GM12878 (cell line): ENCODE results near the gene DDX20. TPM values are rescaled to one million over a fixed set of nuclear protein-coding genes. Genes with fewer than 3 reads are reported as not detected.

Experiments
- ATAC-seq: fragments of 200-7000 bp; cut with Tn5 transposase; 3 replicates; pipeline ENCODE4 v1.9.1; 2020; ENCODE audit warnings: mild to moderate bottlenecking, moderate library complexity
- BruUV-seq: library from RNA; stranded (reverse); fragments of 400-500 nt; replicated peaks from 2 replicates; lab custom pipeline; 2021; lab: Mats Ljungman, UMichigan
- CTCF ChIA-PET: fragments of 300-600 bp; sonication (Branson Sonifier 250); formaldehyde crosslinking; extraction: SDS; loops from one replicate; lab custom pipeline; 2021; ENCODE audit warnings: inconsistent platforms; lab: Yijun Ruan, JAX
- POLR2A ChIA-PET: fragments of 350-600 bp; formaldehyde crosslinking; extraction: SDS; loops from one replicate; lab custom pipeline; 2021; ENCODE audit warnings: inconsistent platforms; lab: Charles Lee
- RAD21 ChIA-PET: fragments of 300-600 bp; sonication (Branson Sonifier 250); formaldehyde crosslinking; loops from one replicate; lab custom pipeline; 2023; ENCODE audit warnings: antibody characterized with exemption; ENCODE audit not compliant: unreplicated experiment; lab: Charles Lee
- SMC1A ChIA-PET: fragments of 300-600 bp; sonication (Branson Sonifier 250); formaldehyde crosslinking; loops from one replicate; lab custom pipeline; 2023; ENCODE audit not compliant: unreplicated experiment, uncharacterized antibody; lab: Charles Lee
- DNase-seq: peaks from one replicate; pipeline ENCODE4 v3.0.0-alpha.2; 2011; ENCODE audit warnings: low read depth, low spot score
- FAIRE-seq: peaks from 3 replicates; lab custom pipeline; 2011; peaks lifted over from hg19 to GRCh38; lab: Jason Lieb, UNC
- H2AFZ ChIP-seq: 2 replicates; pipeline ENCODE4 v1.6.0; 2011; ENCODE audit warnings: low read depth, low read length, control low read depth; ENCODE audit not compliant: control insufficient read depth
- H3K27ac ChIP-seq: 2 replicates; pipeline ENCODE4 v1.5.1; 2011; ENCODE audit warnings: control low read depth; ENCODE audit not compliant: control insufficient read depth, insufficient read depth
- H3K27me3 ChIP-seq, 2 experiments: replicated peaks in 1 of 2; 2 replicates each; pipeline versions ENCODE4 v1.6.0 to v1.6.1; 2011; ENCODE audit warnings: low read length in 1 of 2; ENCODE audit not compliant: control insufficient read depth in 2 of 2, insufficient read depth in 2 of 2
- H3K36me3 ChIP-seq, 2 experiments: 2 replicates each; pipeline ENCODE4 v1.5.1; 2011; ENCODE audit warnings: low read length in 1 of 2; ENCODE audit not compliant: control insufficient read depth in 2 of 2, insufficient read depth in 2 of 2
- H3K4me1 ChIP-seq: 2 replicates; pipeline ENCODE4 v1.6.1; 2011; ENCODE audit warnings: mild to moderate bottlenecking, low read length, moderate library complexity, mixed read lengths; ENCODE audit not compliant: control insufficient read depth, insufficient read depth
- H3K4me2 ChIP-seq: 2 replicates; pipeline ENCODE4 v1.6.0; 2011; ENCODE audit warnings: control low read depth; ENCODE audit not compliant: control insufficient read depth, insufficient read depth
- H3K4me3 ChIP-seq: fragments of 200-600 bp; sonication (generic); 2 replicates; pipeline ENCODE4 v1.5.1; 2016
- H3K79me2 ChIP-seq: 2 replicates; pipeline ENCODE4 v1.6.0; 2011; ENCODE audit warnings: low read length; ENCODE audit not compliant: control insufficient read depth, insufficient read depth
- H3K9ac ChIP-seq: 2 replicates; pipeline ENCODE4 v1.8.0; 2011; ENCODE audit warnings: low read length, control low read depth, mixed read lengths; ENCODE audit not compliant: control insufficient read depth, insufficient read depth
- H3K9me3 ChIP-seq: replicated peaks from 3 replicates; pipeline ENCODE4 v1.5.1; 2011; ENCODE audit warnings: mild to moderate bottlenecking, low read length; ENCODE audit not compliant: control insufficient read depth, insufficient read depth
- H4K20me1 ChIP-seq: 2 replicates; pipeline ENCODE4 v1.6.0; 2011; ENCODE audit not compliant: control insufficient read depth, insufficient read depth
- BACH1 ChIP-seq: fragments of 450-650 bp; IDR thresholded peaks from 2 replicates; pipeline ENCODE4 v1.6.1; 2017; ENCODE audit warnings: mild to moderate bottlenecking, borderline replicate concordance
- CBFB ChIP-seq: IDR thresholded peaks from 2 replicates; pipeline ENCODE4 v1.6.1; 2016; ENCODE audit warnings: antibody characterized with exemption, low read depth
- ESRRA ChIP-seq: IDR thresholded peaks from 2 replicates; pipeline ENCODE4 v1.6.1; 2012; ENCODE audit warnings: mild to moderate bottlenecking, low read length, improper control_type of control experiment
- NFYB ChIP-seq: IDR thresholded peaks from 2 replicates; pipeline ENCODE4 v1.6.1; 2011; ENCODE audit warnings: low read depth, mild to moderate bottlenecking, low read length, improper control_type of control experiment, moderate library complexity; ENCODE audit not compliant: insufficient read depth
- POLR2A ChIP-seq: IDR thresholded peaks from 2 replicates; pipeline ENCODE4 v1.6.1; 2011; ENCODE audit warnings: low read depth, mild to moderate bottlenecking, low read length
- POLR2AphosphoS2 ChIP-seq: IDR thresholded peaks from 2 replicates; pipeline ENCODE4 v1.6.1; 2011; ENCODE audit warnings: low read depth, mild to moderate bottlenecking, low read length, improper control_type of control experiment, moderate library complexity
- POLR2AphosphoS5 ChIP-seq: IDR thresholded peaks from 2 replicates; pipeline ENCODE4 v1.6.1; 2011; ENCODE audit warnings: mild to moderate bottlenecking, low read length, inconsistent platforms
- RFX5 ChIP-seq: IDR thresholded peaks from 2 replicates; pipeline ENCODE4 v1.6.1; 2011; ENCODE audit warnings: low read depth, low read length, improper control_type of control experiment
- TAF1 ChIP-seq: IDR thresholded peaks from 2 replicates; pipeline ENCODE4 v1.6.1; 2011; ENCODE audit warnings: mild to moderate bottlenecking, low read depth, low read length, borderline replicate concordance
- WGBS: methylation state at CpG from one replicate; pipeline ENCODE4 v1.1.6; 2016; ENCODE audit warnings: low lambda C conversion rate; ENCODE audit not compliant: insufficient replicate concordance, insufficient coverage; ENCODE audit errors: missing lambda C conversion rate; 5-methylcytosine and 5-hydroxymethylcytosine counted together
- in situ Hi-C: fragments of 300-500 bp; cut with MboI; formaldehyde crosslinking; loops from 9 replicates; pipeline ENCODE4 v1.14.3; 2018; ENCODE audit warnings: mixed read lengths
- intact Hi-C: fragments of 100-400 bp; cut with micrococcal nuclease; formaldehyde crosslinking; loops from one replicate; pipeline ENCODE4 v1.14.2; 2022; ENCODE audit not compliant: unreplicated experiment
- polyA plus RNA-seq, 11 experiments: library from polyadenylated mRNA; depleted of rRNA in 4 of 11; unstranded in 6 of 11; stranded (reverse) in 5 of 11; fragments of >200 nt; fragmentation: Nextera tagmentation in 4 of 11; fragmentation: Illumina TruSeq in 1 of 11; extraction: Ambion mirVana in 4 of 11; extraction: Trizol in 1 of 11; gene quantifications; 1 replicate in 1 of 11; 2 replicates in 10 of 11; pipeline versions ENCODE4 v1.2.1 to v1.2.3, GENCODE V29; 2011 to 2016; ENCODE audit warnings: inconsistent platforms in 2 of 11, missing spikeins in 2 of 11, low read depth in 1 of 11
- total RNA-seq, 4 experiments: library from RNA; depleted of rRNA in 3 of 4; stranded (reverse); fragments of >200 nt in 3 of 4; fragmentation: Illumina TruSeq in 1 of 4; extraction: Trizol in 1 of 4; gene quantifications; 2 replicates each; pipeline versions ENCODE4 v1.2.1 to v1.2.3, GENCODE V29; 2013 to 2021
- TF ChIP-seq, protein P1 (sequence below): fragments of 450-650 bp; IDR thresholded peaks from 2 replicates; pipeline ENCODE4 v1.6.1; 2018; ENCODE audit warnings: borderline replicate concordance, mild to moderate bottlenecking; ENCODE audit not compliant: partially characterized antibody

Gene DDX20
- total and polyA plus RNA-seq, 10 of the 15 experiments (the other 5 are each of a cell fraction or from before 2014, with no cell fraction given) = 7.2 to 30.6 (median 25.1) TPM

DNA sequence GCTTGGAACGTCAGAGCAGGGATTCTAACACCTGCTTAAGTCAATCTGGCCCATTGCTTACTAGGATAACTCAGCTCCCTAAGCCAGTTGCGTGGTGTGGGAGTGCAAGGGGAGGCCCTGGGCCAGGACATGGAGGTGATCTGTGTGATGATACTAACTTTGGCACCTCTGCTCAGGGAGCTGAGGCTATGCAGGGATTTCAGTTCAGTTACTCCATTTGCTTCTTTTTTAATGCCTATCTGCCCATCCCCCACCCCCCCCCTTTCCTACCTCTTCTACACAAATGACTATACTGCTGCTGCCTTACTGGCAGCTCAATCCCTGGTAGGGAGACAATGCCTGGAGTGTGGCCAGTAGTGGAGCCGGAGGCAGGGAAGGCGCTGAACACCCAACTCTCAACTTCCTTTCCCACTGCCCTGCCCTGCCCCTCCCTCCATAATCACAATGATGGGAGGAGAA, 36.0 kb upstream of the DDX20 start:
- TF ChIP-seq RFX5 = no peak
- no peak for TF ChIP-seq BACH1
- no peak for TF ChIP-seq NFYB
- 0 out of 2 replicates have a peak, but pooled peaks have one; percentile 22 for TF ChIP-seq POLR2AphosphoS5
- TF ChIP-seq POLR2AphosphoS2 = peak; percentile 27; the same call in 1 of the 2 replicates
- TF ChIP-seq CBFB = no peak
- TF ChIP-seq, protein P1, sequence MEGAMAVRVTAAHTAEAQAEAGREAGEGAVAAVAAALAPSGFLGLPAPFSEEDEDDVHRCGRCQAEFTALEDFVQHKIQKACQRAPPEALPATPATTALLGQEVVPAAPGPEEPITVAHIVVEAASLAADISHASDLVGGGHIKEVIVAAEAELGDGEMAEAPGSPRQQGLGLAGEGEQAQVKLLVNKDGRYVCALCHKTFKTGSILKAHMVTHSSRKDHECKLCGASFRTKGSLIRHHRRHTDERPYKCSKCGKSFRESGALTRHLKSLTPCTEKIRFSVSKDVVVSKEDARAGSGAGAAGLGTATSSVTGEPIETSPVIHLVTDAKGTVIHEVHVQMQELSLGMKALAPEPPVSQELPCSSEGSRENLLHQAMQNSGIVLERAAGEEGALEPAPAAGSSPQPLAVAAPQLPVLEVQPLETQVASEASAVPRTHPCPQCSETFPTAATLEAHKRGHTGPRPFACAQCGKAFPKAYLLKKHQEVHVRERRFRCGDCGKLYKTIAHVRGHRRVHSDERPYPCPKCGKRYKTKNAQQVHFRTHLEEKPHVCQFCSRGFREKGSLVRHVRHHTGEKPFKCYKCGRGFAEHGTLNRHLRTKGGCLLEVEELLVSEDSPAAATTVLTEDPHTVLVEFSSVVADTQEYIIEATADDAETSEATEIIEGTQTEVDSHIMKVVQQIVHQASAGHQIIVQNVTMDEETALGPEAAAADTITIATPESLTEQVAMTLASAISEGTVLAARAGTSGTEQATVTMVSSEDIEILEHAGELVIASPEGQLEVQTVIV = no peak
- peak; percentile 45; the same call in 1 of the 2 replicates for TF ChIP-seq POLR2A
- TF ChIP-seq ESRRA = no peak
- TF ChIP-seq TAF1 = no peak
- in situ Hi-C loops (no loop called here), intact Hi-C loops (no loop called here)
- SMC1A ChIA-PET = interaction anchor here (0.7 to 1.0 kb wide), 2 partner anchors 20 to 208 kb away, joined by 4 read pairs; partner anchors contain the start of gene INKA2
- WGBS = 98% methylated on average over 4 of the region's 4 CpGs
- CTCF ChIA-PET = no interaction called here
- BruUV-seq = no TSS peak
- no peak overlapping the region for H3K27ac ChIP-seq
- no peak overlapping the region for H3K4me2 ChIP-seq
- peaks cover 3 to 8% of the 10 kb centered on the region in 2 experiments for H3K36me3 ChIP-seq
- no peaks in the 10 kb centered on the region for H3K79me2 ChIP-seq
- H3K4me3 ChIP-seq = no peak overlapping the region
- POLR2A ChIA-PET = no interaction called here
- no peaks in the 10 kb centered on the region for H3K9me3 ChIP-seq
- no peak overlapping the region for H2AFZ ChIP-seq
- no peaks in the 10 kb centered on the region for H3K27me3 ChIP-seq
- no peak overlapping the region for H3K9ac ChIP-seq
- DNase-seq = no peak
- no peak for ATAC-seq
- H4K20me1 ChIP-seq = no peaks in the 10 kb centered on the region
- FAIRE-seq = no peak
- no peaks in the 10 kb centered on the region for H3K4me1 ChIP-seq
- RAD21 ChIA-PET = no interaction called here
